ENCODE data around the gene EEF1AKMT2. TPM values are rescaled to one million over a fixed set of nuclear protein-coding genes. Genes with fewer than 3 reads are reported as not detected.

EEF1AKMT2 gene
- polyA plus RNA-seq, 2 of the 4 experiments (the other 2 are of a cell fraction), result 23.5 to 28.1 TPM

DNA sequence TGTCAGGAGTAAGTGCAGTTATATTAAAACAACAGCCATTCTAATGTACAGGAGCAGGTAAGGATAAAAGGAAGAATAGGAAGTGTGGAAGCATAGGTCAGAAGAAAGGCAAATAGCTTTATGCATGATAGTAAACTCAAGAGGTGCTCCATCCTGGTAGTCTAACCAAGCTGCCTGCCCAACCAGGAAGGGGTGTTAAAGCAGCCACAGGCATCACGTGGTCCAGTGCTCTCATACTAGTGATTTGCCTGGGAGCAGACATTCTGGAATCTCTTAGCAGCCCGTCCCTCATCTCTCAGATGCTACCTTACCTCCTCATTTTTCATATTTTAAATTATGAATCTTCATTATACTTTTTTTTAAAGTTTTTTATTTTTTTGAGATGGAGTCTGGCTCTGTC is 28.4 kb upstream of the EEF1AKMT2 start:
- WGBS (ENCODE audit: missing lambda C conversion rate), result 97% methylated on average over 2 of the region's 2 CpGs

DNA sequence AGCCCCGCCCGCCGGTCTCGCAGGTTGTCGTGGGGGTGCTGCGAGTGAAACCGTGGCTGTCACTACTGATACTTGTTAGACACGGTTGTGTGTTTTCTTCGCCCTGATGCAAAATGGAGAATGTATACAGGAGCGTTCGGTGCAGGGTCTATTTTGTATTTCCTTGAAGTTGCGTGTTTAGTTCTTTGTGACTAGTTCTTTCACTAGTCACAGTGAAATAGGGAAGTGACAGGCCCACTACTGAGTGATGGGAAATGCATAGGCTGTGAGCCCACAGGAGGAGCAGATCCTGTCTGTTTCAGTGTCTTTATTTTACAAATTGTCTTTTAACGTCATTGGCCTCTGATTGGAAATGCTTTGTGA is 10.6 kb upstream of the EEF1AKMT2 start:
- peak overlapping the region; percentile 96 for H3K4me3 ChIP-seq
- ATAC-seq, result peak; percentile 15 to 21; a peak in 3 of 6 replicates
- TF ChIP-seq ZSCAN20 (CRISPR knock-in tag; IDR thresholded peaks at IDR 0.05) (no peak), HDAC2 (IDR thresholded peaks at IDR 0.05) (no peak), ESRRA (IDR thresholded peaks at IDR 0.05; ENCODE audit: borderline replicate concordance, low read length) (no peak), EHF (CRISPR knock-in tag; IDR thresholded peaks at IDR 0.05) (no peak), EHMT2 (IDR thresholded peaks at IDR 0.05; ENCODE audit: low read depth) (no peak), NPAS2 (CRISPR knock-in tag; IDR thresholded peaks at IDR 0.05; ENCODE audit: borderline replicate concordance) (no peak), MAFK (IDR thresholded peaks at IDR 0.05; ENCODE audit: partially characterized antibody) (no peak), POLR2A (IDR thresholded peaks at IDR 0.05; ENCODE audit: low read length) (no peak), SMC3 (IDR thresholded peaks at IDR 0.05) (no peak), NFE2L2 (conservative IDR thresholded peaks at IDR 0.05; ENCODE audit: low read length) (no peak), FOSB (CRISPR knock-in tag; IDR thresholded peaks at IDR 0.05) (no peak), HOXB5 (CRISPR knock-in tag; IDR thresholded peaks at IDR 0.05) (no peak)
- TF ChIP-seq, protein P1, sequence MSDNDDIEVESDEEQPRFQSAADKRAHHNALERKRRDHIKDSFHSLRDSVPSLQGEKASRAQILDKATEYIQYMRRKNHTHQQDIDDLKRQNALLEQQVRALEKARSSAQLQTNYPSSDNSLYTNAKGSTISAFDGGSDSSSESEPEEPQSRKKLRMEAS (IDR thresholded peaks at IDR 0.05), result no peak
- TF ChIP-seq, protein P2, sequence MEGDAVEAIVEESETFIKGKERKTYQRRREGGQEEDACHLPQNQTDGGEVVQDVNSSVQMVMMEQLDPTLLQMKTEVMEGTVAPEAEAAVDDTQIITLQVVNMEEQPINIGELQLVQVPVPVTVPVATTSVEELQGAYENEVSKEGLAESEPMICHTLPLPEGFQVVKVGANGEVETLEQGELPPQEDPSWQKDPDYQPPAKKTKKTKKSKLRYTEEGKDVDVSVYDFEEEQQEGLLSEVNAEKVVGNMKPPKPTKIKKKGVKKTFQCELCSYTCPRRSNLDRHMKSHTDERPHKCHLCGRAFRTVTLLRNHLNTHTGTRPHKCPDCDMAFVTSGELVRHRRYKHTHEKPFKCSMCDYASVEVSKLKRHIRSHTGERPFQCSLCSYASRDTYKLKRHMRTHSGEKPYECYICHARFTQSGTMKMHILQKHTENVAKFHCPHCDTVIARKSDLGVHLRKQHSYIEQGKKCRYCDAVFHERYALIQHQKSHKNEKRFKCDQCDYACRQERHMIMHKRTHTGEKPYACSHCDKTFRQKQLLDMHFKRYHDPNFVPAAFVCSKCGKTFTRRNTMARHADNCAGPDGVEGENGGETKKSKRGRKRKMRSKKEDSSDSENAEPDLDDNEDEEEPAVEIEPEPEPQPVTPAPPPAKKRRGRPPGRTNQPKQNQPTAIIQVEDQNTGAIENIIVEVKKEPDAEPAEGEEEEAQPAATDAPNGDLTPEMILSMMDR (IDR thresholded peaks at IDR 0.05), result no peak
- TF ChIP-seq, protein P3, sequence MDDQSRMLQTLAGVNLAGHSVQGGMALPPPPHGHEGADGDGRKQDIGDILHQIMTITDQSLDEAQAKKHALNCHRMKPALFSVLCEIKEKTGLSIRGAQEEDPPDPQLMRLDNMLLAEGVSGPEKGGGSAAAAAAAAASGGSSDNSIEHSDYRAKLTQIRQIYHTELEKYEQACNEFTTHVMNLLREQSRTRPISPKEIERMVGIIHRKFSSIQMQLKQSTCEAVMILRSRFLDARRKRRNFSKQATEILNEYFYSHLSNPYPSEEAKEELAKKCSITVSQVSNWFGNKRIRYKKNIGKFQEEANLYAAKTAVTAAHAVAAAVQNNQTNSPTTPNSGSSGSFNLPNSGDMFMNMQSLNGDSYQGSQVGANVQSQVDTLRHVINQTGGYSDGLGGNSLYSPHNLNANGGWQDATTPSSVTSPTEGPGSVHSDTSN (IDR thresholded peaks at IDR 0.05), result no peak
- ChIA-PET POLR2A (interaction anchor here (0.9 to 2.1 kb wide), 4 partner anchors 10 to 340 kb away, joined by 3 to 30 read pairs (median 3); partner anchors contain the start of genes EEF1AKMT2 and LHPP), CTCF (interaction anchor here (1.1 to 1.6 kb wide), 2 partner anchors 10 to 11 kb away, joined by 3 to 4 read pairs; partner anchors contain the start of gene EEF1AKMT2)
- WGBS (ENCODE audit: missing lambda C conversion rate), result under 1% methylated on average over 13 of the region's 13 CpGs
- peak overlapping the region; percentile 90 to 98 for H3K27ac ChIP-seq
- DNase-seq (ENCODE audit: low read depth in 1 of 2, low spot score in 1 of 2), result peak in 1 of 2 experiments; percentile 6
- H3K9me3 ChIP-seq, result no peaks in the 10 kb centered on the region
- no peak for FAIRE-seq
- peak overlapping the region; percentile 97 for H3K4me2 ChIP-seq
- peaks cover 11% of the 10 kb centered on the region; the same call in 2 of the 3 replicates for H3K4me1 ChIP-seq

More for the DNA sequence above, 28.4 kb upstream of the EEF1AKMT2 start:
- Histone ChIP-seq H3K4me2 (no peak overlapping the region), H3K4me1 (no peaks in the 10 kb centered on the region), H3K27ac (no peak overlapping the region), H3K9me3 (no peaks in the 10 kb centered on the region), H3K4me3 (no peak overlapping the region)
- ChIA-PET POLR2A (no interaction called here), CTCF (no interaction called here)
- no peak for TF ChIP-seq KDM1A (IDR thresholded peaks at IDR 0.05; ENCODE audit: low read depth)
- TF ChIP-seq NR3C1 (IDR thresholded peaks at IDR 0.05), result no peak
- TF ChIP-seq CBX8 (IDR thresholded peaks at IDR 0.05), result no peak
- no peak for TF ChIP-seq RNF2 (IDR thresholded peaks at IDR 0.05; ENCODE audit: borderline replicate concordance, low read depth)
- TF ChIP-seq CHD2 (IDR thresholded peaks at IDR 0.05; ENCODE audit: low read length, partially characterized antibody), result no peak
- ATAC-seq, result no peak
- DNase-seq (ENCODE audit: low read depth in 1 of 2, low spot score in 1 of 2), result no peak
- FAIRE-seq, result no peak

DNA sequence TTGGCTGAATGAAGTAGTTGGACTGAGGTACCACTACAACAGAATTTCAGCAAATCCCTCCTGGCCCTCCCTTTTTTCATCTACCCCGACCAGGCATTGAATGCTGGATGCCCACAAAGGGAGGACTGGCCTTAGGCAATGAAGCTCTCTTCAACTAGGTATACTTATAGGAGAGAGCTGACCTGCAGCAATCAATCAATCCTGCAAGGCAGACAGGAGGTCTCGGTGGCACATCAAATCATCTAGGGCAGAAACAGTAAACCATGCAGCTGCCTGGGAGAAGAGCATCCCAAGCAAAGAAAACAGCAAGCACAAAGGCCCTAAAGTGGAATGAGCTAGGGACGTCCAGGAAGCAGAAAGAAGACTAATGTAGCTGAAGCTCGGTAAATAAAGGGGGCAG is 7.5 kb upstream of the EEF1AKMT2 start:
- H3K4me3 ChIP-seq, result no peak overlapping the region
- ATAC-seq (no peak), FAIRE-seq (no peak), DNase-seq (ENCODE audit: low read depth in 1 of 2, low spot score in 1 of 2) (no peak)
- no peak for TF ChIP-seq NR3C1 (IDR thresholded peaks at IDR 0.05)
- no peak for TF ChIP-seq ZSCAN20 (CRISPR knock-in tag; IDR thresholded peaks at IDR 0.05)
- TF ChIP-seq EP300 (IDR thresholded peaks at IDR 0.05), result no peak
- no peak for TF ChIP-seq POLR2AphosphoS2 (conservative IDR thresholded peaks at IDR 0.05; ENCODE audit: low read length)
- TF ChIP-seq FOSB (CRISPR knock-in tag; IDR thresholded peaks at IDR 0.05), result no peak
- TF ChIP-seq HEYL (CRISPR knock-in tag; IDR thresholded peaks at IDR 0.05), result no peak
- TF ChIP-seq RNF2 (IDR thresholded peaks at IDR 0.05; ENCODE audit: borderline replicate concordance, low read depth), result no peak
- TF ChIP-seq, protein P4, sequence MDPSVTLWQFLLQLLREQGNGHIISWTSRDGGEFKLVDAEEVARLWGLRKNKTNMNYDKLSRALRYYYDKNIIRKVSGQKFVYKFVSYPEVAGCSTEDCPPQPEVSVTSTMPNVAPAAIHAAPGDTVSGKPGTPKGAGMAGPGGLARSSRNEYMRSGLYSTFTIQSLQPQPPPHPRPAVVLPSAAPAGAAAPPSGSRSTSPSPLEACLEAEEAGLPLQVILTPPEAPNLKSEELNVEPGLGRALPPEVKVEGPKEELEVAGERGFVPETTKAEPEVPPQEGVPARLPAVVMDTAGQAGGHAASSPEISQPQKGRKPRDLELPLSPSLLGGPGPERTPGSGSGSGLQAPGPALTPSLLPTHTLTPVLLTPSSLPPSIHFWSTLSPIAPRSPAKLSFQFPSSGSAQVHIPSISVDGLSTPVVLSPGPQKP (IDR thresholded peaks at IDR 0.05; ENCODE audit: low read depth, low read length), result no peak
- 38% methylated on average over 4 of the region's 4 CpGs for WGBS (ENCODE audit: missing lambda C conversion rate)
- no peak overlapping the region for H3K27ac ChIP-seq
- CTCF ChIA-PET, result no interaction called here
- POLR2A ChIA-PET, result interaction anchor here (0.5 kb wide), 1 partner anchor 18 kb away, joined by 3 read pairs; no protein-coding TSS in a partner anchor
- no peak overlapping the region for H3K4me2 ChIP-seq
- H3K9me3 ChIP-seq, result no peaks in the 10 kb centered on the region
- H3K4me1 ChIP-seq, result peaks cover 11% of the 10 kb centered on the region; the same call in 2 of the 3 replicates
